Keratinocyte (primary cell): ENCODE data around the gene HBA2. TPM values are rescaled to one million over a fixed set of nuclear protein-coding genes. Genes with fewer than 3 reads are reported as not detected.

Experiments used
- DNase-seq: peaks from one replicate; pipeline ENCODE4 v3.0.0-alpha.2; 2011; ENCODE audit warnings: low read depth, missing footprints, low spot score
- FAIRE-seq: peaks from 2 replicates; lab custom pipeline; 2011; peaks lifted over from hg19 to GRCh38; lab: Jason Lieb, UNC
- H2AFZ ChIP-seq: 2 replicates; pipeline ENCODE4 v1.6.0; 2012; ENCODE audit warnings: low read length, control low read depth, inconsistent platforms; ENCODE audit not compliant: control insufficient read depth
- H3K27ac ChIP-seq: 2 replicates; pipeline ENCODE4 v1.5.1; 2011; ENCODE audit warnings: low read length; ENCODE audit not compliant: control insufficient read depth, insufficient read depth
- H3K27me3 ChIP-seq: 3 replicates; pipeline ENCODE4 v1.6.0; 2011; ENCODE audit warnings: low read length; ENCODE audit not compliant: control insufficient read depth, insufficient read depth; ENCODE audit errors: extremely low read depth
- H3K36me3 ChIP-seq, 2 experiments: 2 replicates in 1 of 2; 3 replicates in 1 of 2; pipeline ENCODE4 v1.5.1; 2011; ENCODE audit warnings: low read length in 2 of 2, mild to moderate bottlenecking in 1 of 2; ENCODE audit not compliant: control insufficient read depth in 2 of 2, insufficient read depth in 2 of 2; ENCODE audit errors: extremely low read depth in 1 of 2
- H3K4me1 ChIP-seq: 3 replicates; pipeline ENCODE4 v1.5.1; 2011; ENCODE audit warnings: low read length; ENCODE audit not compliant: control insufficient read depth, insufficient read depth; ENCODE audit errors: extremely low read depth
- H3K4me2 ChIP-seq: 3 replicates; pipeline ENCODE4 v1.6.0; 2011; ENCODE audit warnings: low read depth, low read length; ENCODE audit not compliant: control insufficient read depth, insufficient read depth; ENCODE audit errors: extremely low read depth
- H3K4me3 ChIP-seq, 3 experiments: fragments of 200-600 bp in 1 of 3; sonication (generic) in 1 of 3; 2 replicates in 2 of 3; 3 replicates in 1 of 3; pipeline ENCODE4 v1.5.1; 2011 to 2016; ENCODE audit warnings: low read length in 3 of 3, mild to moderate bottlenecking in 3 of 3, control low read depth in 2 of 3, inconsistent platforms in 1 of 3, low read depth in 1 of 3, mixed read lengths in 1 of 3, mixed run types in 1 of 3, moderate library complexity in 1 of 3; ENCODE audit not compliant: control insufficient read depth in 2 of 3, insufficient read depth in 2 of 3; ENCODE audit errors: extremely low read depth in 1 of 3
- H3K79me2 ChIP-seq: 2 replicates; pipeline ENCODE4 v1.6.0; 2012; ENCODE audit warnings: low read length; ENCODE audit not compliant: control insufficient read depth, insufficient read depth
- H3K9ac ChIP-seq: 3 replicates; pipeline ENCODE4 v1.6.0; 2011; ENCODE audit warnings: low read length; ENCODE audit not compliant: control insufficient read depth, insufficient read depth; ENCODE audit errors: extremely low read depth
- H3K9me1 ChIP-seq: 3 replicates; pipeline ENCODE4 v1.6.0; 2011; ENCODE audit warnings: low read length; ENCODE audit not compliant: control insufficient read depth, insufficient read depth; ENCODE audit errors: extremely low read depth
- H3K9me3 ChIP-seq: 2 replicates; pipeline ENCODE4 v1.5.1; 2012; ENCODE audit warnings: low read depth, low read length; ENCODE audit not compliant: control insufficient read depth
- H4K20me1 ChIP-seq: 3 replicates; pipeline ENCODE4 v1.6.0; 2011; ENCODE audit warnings: low read length; ENCODE audit not compliant: control insufficient read depth, insufficient read depth; ENCODE audit errors: extremely low read depth
- EZH2 ChIP-seq: IDR thresholded peaks from one replicate; pipeline ENCODE4 v1.6.1; 2012; ENCODE audit warnings: inconsistent platforms, mild to moderate bottlenecking, low read length, moderate library complexity
- dilution Hi-C: fragments of 300-500 bp; cut with MboI; formaldehyde crosslinking; loops from one replicate; pipeline ENCODE4 v1.7.0; 2020; ENCODE audit warnings: low sequenced_read_pairs; ENCODE audit not compliant: extremely low pct_ligation_motif_present
- polyA plus RNA-seq, 5 experiments: library from polyadenylated mRNA; depleted of rRNA in 3 of 5; stranded (reverse) in 3 of 5; stranded (forward) in 1 of 5; unstranded in 1 of 5; fragments of >200 nt; gene quantifications; 1 replicate in 1 of 5; 2 replicates in 3 of 5; 3 replicates in 1 of 5; pipeline versions ENCODE4 v1.2.1 to v1.2.3, GENCODE V29; 2011 to 2012; ENCODE audit warnings: missing spikeins in 2 of 5, low read depth in 1 of 5, low replicate concordance in 1 of 5
- TF ChIP-seq, protein P1 (sequence below), 3 experiments: IDR thresholded peaks in 1 of 3; conservative IDR thresholded peaks in 1 of 3; optimal IDR thresholded peaks in 1 of 3; 2 replicates in 2 of 3; 3 replicates in 1 of 3; pipeline versions ENCODE3 to v1.5.1; 2011; ENCODE audit warnings: low read length in 3 of 3, mild to moderate bottlenecking in 3 of 3, moderate library complexity in 2 of 3, control low read depth in 1 of 3, inconsistent platforms in 1 of 3; ENCODE audit not compliant: insufficient read depth in 2 of 3; ENCODE audit errors: extremely low read depth in 1 of 3

Gene HBA2
- polyA plus RNA-seq, 1 donor (not counting 4 experiments of a cell fraction or from before 2014, with no cell fraction given) = not detected

DNA sequence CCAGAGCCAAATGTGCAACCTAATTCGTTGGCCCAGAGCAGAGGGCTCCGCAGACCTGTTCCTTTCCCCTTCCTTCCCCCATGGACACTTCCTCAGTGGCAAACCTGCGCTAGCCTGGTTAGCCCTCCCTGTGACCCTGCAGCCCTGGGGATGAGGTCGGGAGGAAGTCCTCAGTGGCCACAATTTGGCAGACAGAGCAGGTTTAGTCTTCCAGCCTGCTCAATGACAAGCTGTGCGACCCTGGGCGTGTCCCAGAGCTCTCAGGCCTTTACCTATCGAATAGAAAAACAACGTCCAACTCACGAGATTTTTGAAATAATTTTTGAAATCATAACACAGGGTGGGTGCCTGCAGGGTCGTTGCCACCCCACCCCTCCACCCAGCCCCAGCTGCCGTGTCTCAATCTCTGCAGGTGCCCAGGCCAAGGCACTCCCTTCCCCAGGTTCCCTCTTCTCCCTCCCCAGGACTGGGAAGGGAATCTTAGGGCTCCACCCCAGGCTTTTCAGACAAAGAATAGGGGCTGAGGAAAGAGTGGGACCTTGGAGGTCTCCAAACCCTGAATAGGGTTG is 5.5 kb upstream of the HBA2 start:
- H3K27me3 ChIP-seq = peaks cover 51% of the 10 kb centered on the region
- TF ChIP-seq, protein P1, sequence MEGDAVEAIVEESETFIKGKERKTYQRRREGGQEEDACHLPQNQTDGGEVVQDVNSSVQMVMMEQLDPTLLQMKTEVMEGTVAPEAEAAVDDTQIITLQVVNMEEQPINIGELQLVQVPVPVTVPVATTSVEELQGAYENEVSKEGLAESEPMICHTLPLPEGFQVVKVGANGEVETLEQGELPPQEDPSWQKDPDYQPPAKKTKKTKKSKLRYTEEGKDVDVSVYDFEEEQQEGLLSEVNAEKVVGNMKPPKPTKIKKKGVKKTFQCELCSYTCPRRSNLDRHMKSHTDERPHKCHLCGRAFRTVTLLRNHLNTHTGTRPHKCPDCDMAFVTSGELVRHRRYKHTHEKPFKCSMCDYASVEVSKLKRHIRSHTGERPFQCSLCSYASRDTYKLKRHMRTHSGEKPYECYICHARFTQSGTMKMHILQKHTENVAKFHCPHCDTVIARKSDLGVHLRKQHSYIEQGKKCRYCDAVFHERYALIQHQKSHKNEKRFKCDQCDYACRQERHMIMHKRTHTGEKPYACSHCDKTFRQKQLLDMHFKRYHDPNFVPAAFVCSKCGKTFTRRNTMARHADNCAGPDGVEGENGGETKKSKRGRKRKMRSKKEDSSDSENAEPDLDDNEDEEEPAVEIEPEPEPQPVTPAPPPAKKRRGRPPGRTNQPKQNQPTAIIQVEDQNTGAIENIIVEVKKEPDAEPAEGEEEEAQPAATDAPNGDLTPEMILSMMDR (optimal IDR thresholded peaks at IDR 0.05 in 1 of 3, IDR thresholded peaks at IDR 0.05 in 1 of 3, conservative IDR thresholded peaks at IDR 0.05 in 1 of 3; ENCODE audit: extremely low read depth in 1 of 3, insufficient read depth in 2 of 3, low read length in 3 of 3) = no peak
- peak; percentile 6 for TF ChIP-seq EZH2
- no peak overlapping the region for H3K4me3 ChIP-seq
- peaks cover 7% of the 10 kb centered on the region for H3K4me1 ChIP-seq
- H4K20me1 ChIP-seq = peaks cover 4% of the 10 kb centered on the region
- H3K79me2 ChIP-seq = no peaks in the 10 kb centered on the region
- FAIRE-seq (no peak), DNase-seq (no peak)
- no peaks in the 10 kb centered on the region for H3K36me3 ChIP-seq
- no peaks in the 10 kb centered on the region for H3K9me1 ChIP-seq
- dilution Hi-C loops = no loop called here
- H2AFZ ChIP-seq = no peak overlapping the region
- H3K27ac ChIP-seq = no peak overlapping the region
- H3K9ac ChIP-seq = no peak overlapping the region
- H3K9me3 ChIP-seq = no peaks in the 10 kb centered on the region
- H3K4me2 ChIP-seq = no peak overlapping the region

DNA sequence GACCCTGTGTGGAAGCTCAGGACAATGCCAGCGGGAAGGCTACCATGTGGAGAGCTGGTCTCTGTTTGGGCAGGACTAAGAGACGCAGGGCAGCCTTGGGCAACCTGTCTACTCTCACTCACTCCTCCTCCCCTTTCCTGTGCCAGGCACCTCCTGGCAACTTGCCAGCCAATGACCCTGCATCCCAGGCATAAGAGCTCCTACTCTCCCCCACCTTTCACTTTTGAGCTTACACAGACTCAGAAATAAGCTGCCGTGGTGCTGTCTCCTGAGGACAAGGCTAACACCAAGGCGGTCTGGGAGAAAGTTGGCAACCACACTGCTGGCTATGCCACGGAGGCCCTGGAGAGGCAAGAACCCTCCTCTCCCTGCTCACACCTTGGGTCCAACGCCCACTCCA is 4.3 kb upstream of the HBA2 start:
- H3K27me3 ChIP-seq = peaks cover 53% of the 10 kb centered on the region
- dilution Hi-C loops = no loop called here
- H3K4me3 ChIP-seq = no peak overlapping the region

More for the DNA sequence above, 4.3 kb upstream of the HBA2 start:
- TF ChIP-seq EZH2 = no peak
- TF ChIP-seq, protein P1 (optimal IDR thresholded peaks at IDR 0.05 in 1 of 3, IDR thresholded peaks at IDR 0.05 in 1 of 3, conservative IDR thresholded peaks at IDR 0.05 in 1 of 3; ENCODE audit: extremely low read depth in 1 of 3, insufficient read depth in 2 of 3, low read length in 3 of 3) = no peak
- Histone ChIP-seq H2AFZ (no peak overlapping the region), H3K79me2 (no peaks in the 10 kb centered on the region), H4K20me1 (peaks cover 4% of the 10 kb centered on the region), H3K9me1 (no peaks in the 10 kb centered on the region), H3K27ac (no peak overlapping the region), H3K9ac (no peak overlapping the region), H3K4me2 (no peak overlapping the region), H3K4me1 (peaks cover 7% of the 10 kb centered on the region), H3K9me3 (no peaks in the 10 kb centered on the region), H3K36me3 (no peaks in the 10 kb centered on the region)
- DNase-seq (no peak), FAIRE-seq (no peak)
